GM12878 (cell line): Measurements from ENCODE around the gene CYP3A4. TPM values are rescaled to one million over a fixed set of nuclear protein-coding genes. Genes with fewer than 3 reads are reported as not detected.

ENCODE experiments used
- ATAC-seq: fragments of 200-7000 bp; cut with Tn5 transposase; 3 replicates; pipeline ENCODE4 v1.9.1; 2020; ENCODE audit warnings: mild to moderate bottlenecking, moderate library complexity
- BruUV-seq: library from RNA; stranded (reverse); fragments of 400-500 nt; replicated peaks from 2 replicates; lab custom pipeline; 2021; lab: Mats Ljungman, UMichigan
- CTCF ChIA-PET: fragments of 300-600 bp; sonication (Branson Sonifier 250); formaldehyde crosslinking; extraction: SDS; loops from one replicate; lab custom pipeline; 2021; ENCODE audit warnings: inconsistent platforms; lab: Yijun Ruan, JAX
- POLR2A ChIA-PET: fragments of 350-600 bp; formaldehyde crosslinking; extraction: SDS; loops from one replicate; lab custom pipeline; 2021; ENCODE audit warnings: inconsistent platforms; lab: Charles Lee
- RAD21 ChIA-PET: fragments of 300-600 bp; sonication (Branson Sonifier 250); formaldehyde crosslinking; loops from one replicate; lab custom pipeline; 2023; ENCODE audit warnings: antibody characterized with exemption; ENCODE audit not compliant: unreplicated experiment; lab: Charles Lee
- SMC1A ChIA-PET: fragments of 300-600 bp; sonication (Branson Sonifier 250); formaldehyde crosslinking; loops from one replicate; lab custom pipeline; 2023; ENCODE audit not compliant: unreplicated experiment, uncharacterized antibody; lab: Charles Lee
- DNase-seq: peaks from one replicate; pipeline ENCODE4 v3.0.0-alpha.2; 2011; ENCODE audit warnings: low read depth, low spot score
- FAIRE-seq: peaks from 3 replicates; lab custom pipeline; 2011; peaks lifted over from hg19 to GRCh38; lab: Jason Lieb, UNC
- H2AFZ ChIP-seq: 2 replicates; pipeline ENCODE4 v1.6.0; 2011; ENCODE audit warnings: low read depth, low read length, control low read depth; ENCODE audit not compliant: control insufficient read depth
- H3K27ac ChIP-seq: 2 replicates; pipeline ENCODE4 v1.5.1; 2011; ENCODE audit warnings: control low read depth; ENCODE audit not compliant: control insufficient read depth, insufficient read depth
- H3K27me3 ChIP-seq, 2 experiments: replicated peaks in 1 of 2; 2 replicates each; pipeline versions ENCODE4 v1.6.0 to v1.6.1; 2011; ENCODE audit warnings: low read length in 1 of 2; ENCODE audit not compliant: control insufficient read depth in 2 of 2, insufficient read depth in 2 of 2
- H3K36me3 ChIP-seq, 2 experiments: 2 replicates each; pipeline ENCODE4 v1.5.1; 2011; ENCODE audit warnings: low read length in 1 of 2; ENCODE audit not compliant: control insufficient read depth in 2 of 2, insufficient read depth in 2 of 2
- H3K4me1 ChIP-seq: 2 replicates; pipeline ENCODE4 v1.6.1; 2011; ENCODE audit warnings: mild to moderate bottlenecking, low read length, moderate library complexity, mixed read lengths; ENCODE audit not compliant: control insufficient read depth, insufficient read depth
- H3K4me2 ChIP-seq: 2 replicates; pipeline ENCODE4 v1.6.0; 2011; ENCODE audit warnings: control low read depth; ENCODE audit not compliant: control insufficient read depth, insufficient read depth
- H3K4me3 ChIP-seq: fragments of 200-600 bp; sonication (generic); 2 replicates; pipeline ENCODE4 v1.5.1; 2016
- H3K79me2 ChIP-seq: 2 replicates; pipeline ENCODE4 v1.6.0; 2011; ENCODE audit warnings: low read length; ENCODE audit not compliant: control insufficient read depth, insufficient read depth
- H3K9ac ChIP-seq: 2 replicates; pipeline ENCODE4 v1.8.0; 2011; ENCODE audit warnings: low read length, control low read depth, mixed read lengths; ENCODE audit not compliant: control insufficient read depth, insufficient read depth
- H3K9me3 ChIP-seq: replicated peaks from 3 replicates; pipeline ENCODE4 v1.5.1; 2011; ENCODE audit warnings: mild to moderate bottlenecking, low read length; ENCODE audit not compliant: control insufficient read depth, insufficient read depth
- H4K20me1 ChIP-seq: 2 replicates; pipeline ENCODE4 v1.6.0; 2011; ENCODE audit not compliant: control insufficient read depth, insufficient read depth
- BRCA1 ChIP-seq: IDR thresholded peaks from 2 replicates; pipeline ENCODE4 v1.6.1; 2011; ENCODE audit warnings: low read depth, low read length, improper control_type of control experiment
- CTCF ChIP-seq, 3 experiments: IDR thresholded peaks in 2 of 3; conservative IDR thresholded peaks in 1 of 3; 2 replicates each; pipeline ENCODE4 v1.5.1; 2011; ENCODE audit warnings: low read depth in 3 of 3, low read length in 3 of 3, mild to moderate bottlenecking in 3 of 3, control low read depth in 2 of 3, moderate library complexity in 2 of 3, inconsistent platforms in 1 of 3, mixed read lengths in 1 of 3; ENCODE audit not compliant: control insufficient read depth in 2 of 3, insufficient read depth in 1 of 3; ENCODE audit errors: extremely low read depth in 1 of 3
- ELK1 ChIP-seq: IDR thresholded peaks from 2 replicates; pipeline ENCODE4 v1.6.1; 2012; ENCODE audit warnings: low read depth, low read length, improper control_type of control experiment
- FOXM1 ChIP-seq: IDR thresholded peaks from 2 replicates; pipeline ENCODE4 v1.6.1; 2012; ENCODE audit warnings: low read depth, mild to moderate bottlenecking, inconsistent platforms, low read length, moderate library complexity
- HDAC2 ChIP-seq: fragments of 200-600 bp; sonication (generic); IDR thresholded peaks from 2 replicates; pipeline ENCODE4 v1.6.1; 2017
- LARP7 ChIP-seq: fragments of 450-650 bp; IDR thresholded peaks from 2 replicates; pipeline ENCODE4 v1.6.1; 2017; ENCODE audit warnings: mild to moderate bottlenecking
- POLR2AphosphoS5 ChIP-seq: IDR thresholded peaks from 2 replicates; pipeline ENCODE4 v1.6.1; 2011; ENCODE audit warnings: mild to moderate bottlenecking, low read length, inconsistent platforms
- SIN3A ChIP-seq: IDR thresholded peaks from 2 replicates; pipeline ENCODE4 v1.6.1; 2012; ENCODE audit warnings: low read depth, low read length, improper control_type of control experiment
- SPI1 ChIP-seq: IDR thresholded peaks from 2 replicates; pipeline ENCODE4 v1.6.1; 2011; ENCODE audit warnings: low read depth, mild to moderate bottlenecking, low read length, moderate library complexity, borderline replicate concordance; ENCODE audit not compliant: insufficient read depth
- YBX1 ChIP-seq: fragments of 450-650 bp; IDR thresholded peaks from 2 replicates; pipeline ENCODE4 v1.6.1; 2016; ENCODE audit warnings: antibody characterized with exemption
- ZZZ3 ChIP-seq: IDR thresholded peaks from 2 replicates; pipeline ENCODE4 v1.6.1; 2011; ENCODE audit warnings: low read depth; ENCODE audit not compliant: control insufficient read depth, insufficient read length
- in situ Hi-C: fragments of 300-500 bp; cut with MboI; formaldehyde crosslinking; loops from 9 replicates; pipeline ENCODE4 v1.14.3; 2018; ENCODE audit warnings: mixed read lengths
- intact Hi-C: fragments of 100-400 bp; cut with micrococcal nuclease; formaldehyde crosslinking; loops from one replicate; pipeline ENCODE4 v1.14.2; 2022; ENCODE audit not compliant: unreplicated experiment
- polyA plus RNA-seq, 11 experiments: library from polyadenylated mRNA; depleted of rRNA in 4 of 11; unstranded in 6 of 11; stranded (reverse) in 5 of 11; fragments of >200 nt; fragmentation: Nextera tagmentation in 4 of 11; fragmentation: Illumina TruSeq in 1 of 11; extraction: Ambion mirVana in 4 of 11; extraction: Trizol in 1 of 11; gene quantifications; 1 replicate in 1 of 11; 2 replicates in 10 of 11; pipeline versions ENCODE4 v1.2.1 to v1.2.3, GENCODE V29; 2011 to 2016; ENCODE audit warnings: inconsistent platforms in 2 of 11, missing spikeins in 2 of 11, low read depth in 1 of 11
- total RNA-seq, 4 experiments: library from RNA; depleted of rRNA in 3 of 4; stranded (reverse); fragments of >200 nt in 3 of 4; fragmentation: Illumina TruSeq in 1 of 4; extraction: Trizol in 1 of 4; gene quantifications; 2 replicates each; pipeline versions ENCODE4 v1.2.1 to v1.2.3, GENCODE V29; 2013 to 2021
- TF ChIP-seq, protein P1 (sequence below): fragments of 450-650 bp; IDR thresholded peaks from 2 replicates; pipeline ENCODE4 v1.6.1; 2017; ENCODE audit warnings: antibody characterized with exemption, mild to moderate bottlenecking, moderate library complexity

The CYP3A4 gene
- total and polyA plus RNA-seq, 10 of the 15 experiments (the other 5 are each of a cell fraction or from before 2014, with no cell fraction given) = 0.02 to 0.21 (median 0.04) TPM; not detected in 7

DNA sequence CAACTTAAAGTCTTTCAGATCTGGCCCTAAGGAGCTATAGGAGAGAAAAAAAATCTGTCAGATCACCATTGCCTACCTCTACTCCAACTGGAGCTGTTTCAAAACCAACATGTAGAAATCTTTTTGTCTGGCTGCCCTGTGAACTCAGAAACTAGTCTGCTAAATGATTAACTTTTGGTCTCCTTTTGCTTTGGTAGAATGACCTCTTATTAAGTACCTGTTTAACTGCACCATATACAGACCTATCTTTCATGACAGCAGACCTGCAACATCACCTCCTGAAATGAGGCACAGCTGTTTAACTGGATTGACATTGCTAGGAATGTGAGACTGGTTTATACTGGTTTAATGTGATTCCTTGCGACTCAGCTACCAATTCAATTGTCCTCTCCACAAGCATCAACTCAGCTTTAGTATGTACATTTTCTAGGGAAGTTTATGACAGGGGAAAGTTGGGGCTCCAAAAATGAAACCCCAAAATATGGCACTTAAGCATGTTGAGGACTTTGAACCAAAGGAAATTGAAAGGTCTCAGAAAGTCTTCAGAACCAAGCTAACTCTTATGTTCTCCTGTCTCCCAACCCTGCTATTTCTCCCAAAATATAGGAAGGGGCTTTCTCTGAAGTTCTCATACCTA is 45.7 kb upstream of the CYP3A4 start (continued):
- TF ChIP-seq, protein P1, sequence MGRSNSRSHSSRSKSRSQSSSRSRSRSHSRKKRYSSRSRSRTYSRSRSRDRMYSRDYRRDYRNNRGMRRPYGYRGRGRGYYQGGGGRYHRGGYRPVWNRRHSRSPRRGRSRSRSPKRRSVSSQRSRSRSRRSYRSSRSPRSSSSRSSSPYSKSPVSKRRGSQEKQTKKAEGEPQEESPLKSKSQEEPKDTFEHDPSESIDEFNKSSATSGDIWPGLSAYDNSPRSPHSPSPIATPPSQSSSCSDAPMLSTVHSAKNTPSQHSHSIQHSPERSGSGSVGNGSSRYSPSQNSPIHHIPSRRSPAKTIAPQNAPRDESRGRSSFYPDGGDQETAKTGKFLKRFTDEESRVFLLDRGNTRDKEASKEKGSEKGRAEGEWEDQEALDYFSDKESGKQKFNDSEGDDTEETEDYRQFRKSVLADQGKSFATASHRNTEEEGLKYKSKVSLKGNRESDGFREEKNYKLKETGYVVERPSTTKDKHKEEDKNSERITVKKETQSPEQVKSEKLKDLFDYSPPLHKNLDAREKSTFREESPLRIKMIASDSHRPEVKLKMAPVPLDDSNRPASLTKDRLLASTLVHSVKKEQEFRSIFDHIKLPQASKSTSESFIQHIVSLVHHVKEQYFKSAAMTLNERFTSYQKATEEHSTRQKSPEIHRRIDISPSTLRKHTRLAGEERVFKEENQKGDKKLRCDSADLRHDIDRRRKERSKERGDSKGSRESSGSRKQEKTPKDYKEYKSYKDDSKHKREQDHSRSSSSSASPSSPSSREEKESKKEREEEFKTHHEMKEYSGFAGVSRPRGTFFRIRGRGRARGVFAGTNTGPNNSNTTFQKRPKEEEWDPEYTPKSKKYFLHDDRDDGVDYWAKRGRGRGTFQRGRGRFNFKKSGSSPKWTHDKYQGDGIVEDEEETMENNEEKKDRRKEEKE = no peak
- TF ChIP-seq HDAC2 = no peak
- no peak for TF ChIP-seq SPI1
- no peak for TF ChIP-seq ELK1
- no peak for TF ChIP-seq FOXM1
- TF ChIP-seq LARP7 = no peak
- TF ChIP-seq SIN3A = no peak
- no peak for TF ChIP-seq BRCA1

- POLR2A ChIA-PET = no interaction called here
- FAIRE-seq = no peak
These were observed 44.8 kb upstream of the CYP3A4 start for GRCh38 chr7:99828811-99829210.

More at GRCh38 chr7:99828811-99829210, 44.8 kb upstream of the CYP3A4 start:
- Histone ChIP-seq H3K36me3 (no peaks in the 10 kb centered on the region), H3K9ac (no peak overlapping the region), H3K4me2 (no peak overlapping the region), H4K20me1 (no peaks in the 10 kb centered on the region)
- ChIA-PET RAD21 (no interaction called here), SMC1A (interaction anchor here (0.7 kb wide), 1 partner anchor 9 kb away, joined by 4 read pairs; no protein-coding TSS in a partner anchor)
- no peak for ATAC-seq
- TF ChIP-seq YBX1 = no peak
- no peak for TF ChIP-seq POLR2AphosphoS5
- no peak for TF ChIP-seq ZZZ3
- no peak for TF ChIP-seq CTCF (IDR thresholded peaks at IDR 0.05 in 2 of 3, conservative IDR thresholded peaks at IDR 0.05 in 1 of 3; ENCODE audit: control insufficient read depth in 2 of 3, extremely low read depth in 1 of 3, insufficient read depth in 1 of 3, low read depth in 3 of 3, low read length in 3 of 3)
- TF ChIP-seq, all 136 proteins: peak for 0
- no peaks in the 10 kb centered on the region; the same call in 2 of the 3 replicates for H3K9me3 ChIP-seq
- H3K27me3 ChIP-seq = no peaks in the 10 kb centered on the region
- no TSS peak for BruUV-seq
- CTCF ChIA-PET = interaction anchor here (0.6 to 1.4 kb wide), 2 partner anchors 10 to 289 kb away, joined by 3 read pairs; no protein-coding TSS in a partner anchor
- intact Hi-C loops = no loop called here
- in situ Hi-C loops = no loop called here
- H3K27ac ChIP-seq = no peak overlapping the region
- no peak overlapping the region for H3K4me3 ChIP-seq
- no peaks in the 10 kb centered on the region for H3K79me2 ChIP-seq
- no peak overlapping the region for H2AFZ ChIP-seq
- no peaks in the 10 kb centered on the region for H3K4me1 ChIP-seq
- DNase-seq = no peak
